Endothelial cell of umbilical vein (primary cell): ENCODE data around the gene SSH2.

Source experiments
- CTCF ChIP-seq, 2 donors: IDR thresholded peaks; 1 replicate in 1 of 2; 2 replicates in 1 of 2; pipeline ENCODE4 v1.5.1; 2011; ENCODE audit warnings: low read length in 2 of 2, mild to moderate bottlenecking in 2 of 2, moderate library complexity in 2 of 2, control low read depth in 1 of 2, inconsistent platforms in 1 of 2, low read depth in 1 of 2; ENCODE audit not compliant: insufficient read depth in 1 of 2; ENCODE audit errors: extremely low read depth in 1 of 2
- EZH2 ChIP-seq: IDR thresholded peaks from 2 replicates; pipeline ENCODE4 v1.6.1; 2012; ENCODE audit warnings: borderline replicate concordance, low read depth, mild to moderate bottlenecking, moderate library complexity, low read length, inconsistent platforms; ENCODE audit not compliant: severe bottlenecking
- FOS ChIP-seq: IDR thresholded peaks from 2 replicates; pipeline ENCODE4 v1.6.1; 2011; ENCODE audit warnings: mild to moderate bottlenecking, low read length, moderate library complexity, borderline replicate concordance; ENCODE audit not compliant: insufficient read depth
- JUN ChIP-seq: IDR thresholded peaks from 2 replicates; pipeline ENCODE4 v1.6.1; 2011; ENCODE audit warnings: borderline replicate concordance, low read depth; ENCODE audit not compliant: insufficient read length, insufficient read depth
- MAX ChIP-seq: IDR thresholded peaks from 2 replicates; pipeline ENCODE4 v1.6.1; 2011; ENCODE audit not compliant: insufficient read depth, insufficient read length
- MYC ChIP-seq: IDR thresholded peaks from one replicate; pipeline ENCODE4 v1.6.1; 2011; ENCODE audit warnings: mild to moderate bottlenecking, low read depth, low read length
- POLR2A ChIP-seq: IDR thresholded peaks from 2 replicates; pipeline ENCODE4 v1.6.1; 2012; ENCODE audit warnings: low read depth, mild to moderate bottlenecking, control low read depth, low read length
- POLR2AphosphoS5 ChIP-seq: IDR thresholded peaks from 2 replicates; pipeline ENCODE4 v1.6.1; 2012; ENCODE audit warnings: low read depth, mild to moderate bottlenecking, control low read depth, low read length, moderate library complexity; ENCODE audit not compliant: insufficient read depth

- TF ChIP-seq POLR2AphosphoS5 (no peak), CTCF (IDR thresholded peaks at IDR 0.05; ENCODE audit: extremely low read depth in 1 of 2, insufficient read depth in 1 of 2, low read depth in 1 of 2, low read length in 2 of 2) (no peak), MAX (no peak), POLR2A (no peak), JUN (no peak), EZH2 (no peak), MYC (no peak), FOS (no peak)
These were observed 158.5 kb downstream of the SSH2 start for GRCh38 chr17:29771546-29771945.
